Duodenal mucosa (tissue), 2 donors: ENCODE measurements around the gene SPC24.
"Not testable (repeated sequence)": the region's sequence is repeated elsewhere in the genome, so short reads cannot be mapped to it uniquely, and the experiment has no call there.

ENCODE experiments used
- H3K27ac ChIP-seq: one replicate; pipeline ENCODE4 v1.7.0; 2013; ENCODE audit warnings: low read depth, low read length
- H3K27me3 ChIP-seq, 2 donors: one replicate each; pipeline ENCODE4 v1.7.0; 2013; ENCODE audit warnings: low read length in 2 of 2, control low read depth in 1 of 2; ENCODE audit not compliant: insufficient read depth in 2 of 2, control insufficient read depth in 1 of 2
- H3K36me3 ChIP-seq, 2 donors: one replicate each; pipeline ENCODE4 v1.7.0; 2013; ENCODE audit warnings: low read length in 2 of 2, control low read depth in 1 of 2; ENCODE audit not compliant: insufficient read depth in 2 of 2, control insufficient read depth in 1 of 2
- H3K4me1 ChIP-seq, 2 donors: one replicate each; pipeline ENCODE4 v1.7.0; 2013; ENCODE audit warnings: low read length in 2 of 2, control low read depth in 1 of 2; ENCODE audit not compliant: insufficient read depth in 2 of 2, control insufficient read depth in 1 of 2
- H3K4me3 ChIP-seq, 2 donors: one replicate each; pipeline ENCODE4 v1.7.0; 2013; ENCODE audit warnings: low read length in 2 of 2, low read depth in 1 of 2
- H3K9ac ChIP-seq, 2 donors: one replicate each; pipeline ENCODE4 v1.7.0; 2013; ENCODE audit warnings: low read length in 2 of 2, low read depth in 1 of 2
- H3K9me3 ChIP-seq, 2 donors: one replicate each; pipeline ENCODE4 v1.7.0; 2013; ENCODE audit warnings: low read length in 2 of 2, control low read depth in 1 of 2; ENCODE audit not compliant: control insufficient read depth in 1 of 2

SPC24 gene

GRCh38 chr19:11148001-11148400, 7.6 kb downstream of the SPC24 start:
- Histone ChIP-seq H3K27me3 (no peaks in the 10 kb centered on the region), H3K9ac (no peak overlapping the region), H3K4me1 (peaks cover 8 to 11% of the 10 kb centered on the region in 2 donors), H3K27ac (no peak overlapping the region), H3K9me3 (no peaks in the 10 kb centered on the region), H3K36me3 (peaks cover 0 to 11% of the 10 kb centered on the region in 2 donors), H3K4me3 (no peak overlapping the region)

DNA sequence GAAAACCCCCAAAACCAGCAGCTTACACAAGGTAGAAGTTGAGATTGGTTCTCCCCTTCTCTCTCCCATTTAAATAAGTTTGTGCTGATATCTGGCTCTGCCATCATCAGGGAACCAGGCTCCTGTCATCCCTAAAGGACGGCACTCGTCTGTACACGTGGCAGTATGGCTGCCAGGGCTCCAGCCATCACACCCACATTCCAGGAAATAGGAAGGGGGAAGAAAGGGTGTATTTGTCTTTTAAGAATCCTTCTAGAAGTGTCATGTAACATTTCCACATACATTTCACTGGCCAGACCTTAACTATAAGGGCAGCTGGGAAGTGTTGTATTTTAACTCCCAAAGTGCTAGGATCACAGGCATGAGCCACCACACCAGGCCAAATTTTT, 10.1 kb downstream of the SPC24 start:
- Histone ChIP-seq H3K4me1 (peaks cover 13 to 16% of the 10 kb centered on the region in 2 donors), H3K9me3 (no peaks in the 10 kb centered on the region), H3K4me3 (no peak overlapping the region), H3K27me3 (no peaks in the 10 kb centered on the region), H3K27ac (no peak overlapping the region), H3K36me3 (peaks cover 0 to 11% of the 10 kb centered on the region in 2 donors), H3K9ac (no peak overlapping the region)

GRCh38 chr19:11142528-11143171, 12.9 kb downstream of the SPC24 start:
- Histone ChIP-seq H3K9ac (peak overlapping the region; percentile 4 to 24), H3K36me3 (peaks cover 0 to 8% of the 10 kb centered on the region in 2 donors), H3K27me3 (peaks cover 0 to 8% of the 10 kb centered on the region in 2 donors), H3K9me3 (no peaks in the 10 kb centered on the region), H3K27ac (peak overlapping the region; percentile 88), H3K4me3 (peak overlapping the region in 1 of 2 donors; percentile 28), H3K4me1 (peaks cover 28 to 32% of the 10 kb centered on the region in 2 donors)

DNA sequence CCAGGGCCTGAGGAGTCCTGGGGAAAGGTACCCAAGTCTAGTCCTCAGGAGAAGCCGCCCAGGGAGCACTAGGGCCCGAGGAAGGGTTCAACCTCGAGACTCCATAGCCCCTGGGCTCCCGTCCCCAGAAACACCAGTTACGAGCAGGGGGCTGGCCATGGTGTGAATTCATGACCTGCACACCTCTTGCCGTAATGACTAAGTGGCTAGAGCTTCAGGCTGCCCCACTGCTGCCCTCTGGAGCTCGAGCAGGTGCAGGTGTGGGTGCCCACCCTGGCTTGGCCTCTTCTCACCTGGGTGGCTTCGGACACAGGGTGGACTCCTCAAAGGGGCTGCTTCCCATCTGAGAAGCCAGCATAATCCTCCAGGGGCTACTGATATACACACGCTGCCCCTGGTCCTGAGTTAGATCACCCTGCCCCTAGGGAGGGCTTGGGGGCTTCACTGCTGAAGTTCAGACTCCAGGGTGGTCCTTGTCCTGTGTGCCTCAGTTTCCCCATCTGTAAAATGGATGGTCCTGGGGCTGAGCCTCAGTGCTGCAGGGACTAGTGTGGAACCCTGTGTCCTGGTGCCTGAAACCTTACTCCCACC, 13.6 kb downstream of the SPC24 start:
- Histone ChIP-seq H3K4me3 (no peak overlapping the region), H3K27me3 (peaks cover 0 to 8% of the 10 kb centered on the region in 2 donors), H3K27ac (peak overlapping the region; percentile 62), H3K9ac (no peak overlapping the region), H3K9me3 (no peaks in the 10 kb centered on the region), H3K4me1 (peaks cover 28 to 34% of the 10 kb centered on the region in 2 donors), H3K36me3 (peaks cover 0 to 8% of the 10 kb centered on the region in 2 donors)

- Histone ChIP-seq H3K9me3 (no peaks in the 10 kb centered on the region), H3K27ac (no peak overlapping the region), H3K4me3 (no peak overlapping the region), H3K36me3 (peaks cover 0 to 5% of the 10 kb centered on the region in 2 donors), H3K9ac (no peak overlapping the region), H3K4me1 (peaks cover 28 to 34% of the 10 kb centered on the region in 2 donors), H3K27me3 (peaks cover 0 to 8% of the 10 kb centered on the region in 2 donors)
These were observed 14.7 kb downstream of the SPC24 start for GRCh38 chr19:11140896-11141295.

DNA sequence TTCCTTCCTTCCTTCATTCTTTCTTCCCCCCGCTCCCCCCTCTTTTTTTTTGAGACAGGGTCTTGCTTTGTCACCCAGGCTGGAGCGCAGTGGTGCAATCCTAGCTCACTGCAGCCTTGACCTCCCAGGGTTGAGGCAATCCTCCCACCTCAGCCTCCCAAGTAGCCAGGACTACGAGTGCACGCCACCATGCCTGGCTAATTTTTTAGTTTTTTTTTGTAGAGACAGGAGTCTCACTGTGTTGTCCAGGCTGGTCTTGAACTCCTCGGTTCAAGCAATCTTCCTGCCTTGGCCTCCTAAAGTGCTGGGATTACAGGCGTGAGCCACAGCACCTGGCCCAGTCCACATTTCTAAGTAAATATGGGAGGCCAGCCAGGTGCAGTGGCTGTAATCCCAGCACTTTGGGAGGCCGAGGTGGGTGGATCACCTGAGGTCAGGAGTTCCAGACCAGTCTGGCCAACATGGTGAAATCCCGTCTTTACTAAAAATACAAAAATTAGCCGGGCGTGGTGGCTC, 15.5 kb downstream of the SPC24 start:
- H3K9me3 ChIP-seq, H3K36me3 ChIP-seq, H3K4me3 ChIP-seq, H3K9ac ChIP-seq, H3K27ac ChIP-seq, H3K27me3 ChIP-seq: not testable (repeated sequence)
- H3K4me1 ChIP-seq, result peaks cover 28 to 34% of the 10 kb centered on the region in 2 donors

GRCh38 chr19:11138601-11139300, 16.8 kb downstream of the SPC24 start:
- H3K27ac ChIP-seq, result peak overlapping the region; percentile 78
- H3K9ac ChIP-seq, result peak overlapping the region in 1 of 2 donors; percentile 25
- H3K4me3 ChIP-seq, result peak overlapping the region in 1 of 2 donors; percentile 11
- H3K9me3 ChIP-seq, result no peaks in the 10 kb centered on the region
- H3K4me1 ChIP-seq, result peaks cover 28 to 34% of the 10 kb centered on the region in 2 donors
- H3K36me3 ChIP-seq, result no peaks in the 10 kb centered on the region
- peaks cover 0 to 8% of the 10 kb centered on the region in 2 donors for H3K27me3 ChIP-seq

DNA sequence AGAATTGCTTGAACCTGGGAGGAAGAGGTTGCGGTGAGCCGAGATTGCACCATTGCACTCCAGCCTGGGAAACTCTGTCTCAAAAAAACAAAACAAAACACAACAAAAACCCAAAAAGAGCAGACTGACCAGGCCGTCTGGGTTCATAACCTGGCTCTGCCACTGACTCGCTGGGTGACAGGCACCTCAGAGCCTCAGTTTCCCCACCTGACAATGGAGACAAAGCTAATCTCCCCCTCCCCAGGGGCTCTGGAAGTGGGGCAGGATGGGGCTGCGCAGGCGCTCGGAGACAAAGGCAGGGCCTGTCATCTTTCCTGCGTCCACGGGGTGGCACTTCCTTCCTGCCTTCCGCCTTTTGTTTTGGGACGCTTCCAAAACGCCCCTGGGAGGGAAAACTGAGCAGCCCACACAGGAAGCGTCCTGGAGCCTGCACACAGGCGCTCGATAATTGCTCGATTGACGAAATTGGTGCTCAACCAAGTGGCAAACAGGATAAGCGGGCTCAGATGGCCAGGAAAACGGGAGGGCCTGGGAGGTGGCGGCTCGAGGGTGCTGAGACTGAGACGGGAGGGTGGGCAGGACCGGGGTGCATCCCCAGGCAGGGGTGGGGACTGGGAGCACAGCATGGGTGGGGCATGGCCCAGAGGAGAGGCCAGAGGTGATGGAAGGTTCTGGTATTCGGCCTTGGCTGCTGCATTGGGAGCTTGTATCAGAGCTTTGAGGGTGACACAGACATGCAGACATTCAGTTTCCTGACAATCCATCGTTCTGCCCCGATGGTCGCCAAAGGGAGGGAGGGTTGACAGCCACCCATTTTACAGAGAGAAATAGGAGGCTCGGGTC, 17.8 kb downstream of the SPC24 start:
- H3K27ac ChIP-seq, result no peak overlapping the region
- peak overlapping the region; percentile 50 to 68 for H3K4me3 ChIP-seq
- H3K9ac ChIP-seq, result peak overlapping the region; percentile 43 to 49
- no peaks in the 10 kb centered on the region for H3K9me3 ChIP-seq
- H3K4me1 ChIP-seq, result peaks cover 23 to 25% of the 10 kb centered on the region in 2 donors
- peaks cover 0 to 8% of the 10 kb centered on the region in 2 donors for H3K27me3 ChIP-seq
- peaks cover 0 to 9% of the 10 kb centered on the region in 2 donors for H3K36me3 ChIP-seq

- H3K27me3 ChIP-seq, result peaks cover 0 to 8% of the 10 kb centered on the region in 2 donors
- H3K4me1 ChIP-seq, result peaks cover 15 to 18% of the 10 kb centered on the region in 2 donors
- H3K27ac ChIP-seq, result no peak overlapping the region
- H3K9ac ChIP-seq, result no peak overlapping the region
- no peak overlapping the region for H3K4me3 ChIP-seq
- H3K36me3 ChIP-seq, result peaks cover 8 to 20% of the 10 kb centered on the region in 2 donors
- no peaks in the 10 kb centered on the region for H3K9me3 ChIP-seq
These were observed 19.0 kb downstream of the SPC24 start for GRCh38 chr19:11136400-11137101.
